Fibroblast of pulmonary artery (primary cell): ENCODE results near the gene TTBK1.

Experiments used
- DNase-seq: peaks from one replicate; pipeline ENCODE4 v3.0.0-alpha.2; 2010; ENCODE audit warnings: low read depth
- H3K4me3 ChIP-seq: replicated peaks from 2 replicates; pipeline ENCODE4 v1.5.1; 2011; ENCODE audit warnings: low read depth, mild to moderate bottlenecking, control low read depth, low read length, moderate library complexity
- TF ChIP-seq, protein P1 (sequence below): IDR thresholded peaks from 2 replicates; pipeline ENCODE4 v1.5.1; 2011; ENCODE audit warnings: mild to moderate bottlenecking, control low read depth, low read length, inconsistent platforms; ENCODE audit errors: missing control alignments

TTBK1 gene

DNA sequence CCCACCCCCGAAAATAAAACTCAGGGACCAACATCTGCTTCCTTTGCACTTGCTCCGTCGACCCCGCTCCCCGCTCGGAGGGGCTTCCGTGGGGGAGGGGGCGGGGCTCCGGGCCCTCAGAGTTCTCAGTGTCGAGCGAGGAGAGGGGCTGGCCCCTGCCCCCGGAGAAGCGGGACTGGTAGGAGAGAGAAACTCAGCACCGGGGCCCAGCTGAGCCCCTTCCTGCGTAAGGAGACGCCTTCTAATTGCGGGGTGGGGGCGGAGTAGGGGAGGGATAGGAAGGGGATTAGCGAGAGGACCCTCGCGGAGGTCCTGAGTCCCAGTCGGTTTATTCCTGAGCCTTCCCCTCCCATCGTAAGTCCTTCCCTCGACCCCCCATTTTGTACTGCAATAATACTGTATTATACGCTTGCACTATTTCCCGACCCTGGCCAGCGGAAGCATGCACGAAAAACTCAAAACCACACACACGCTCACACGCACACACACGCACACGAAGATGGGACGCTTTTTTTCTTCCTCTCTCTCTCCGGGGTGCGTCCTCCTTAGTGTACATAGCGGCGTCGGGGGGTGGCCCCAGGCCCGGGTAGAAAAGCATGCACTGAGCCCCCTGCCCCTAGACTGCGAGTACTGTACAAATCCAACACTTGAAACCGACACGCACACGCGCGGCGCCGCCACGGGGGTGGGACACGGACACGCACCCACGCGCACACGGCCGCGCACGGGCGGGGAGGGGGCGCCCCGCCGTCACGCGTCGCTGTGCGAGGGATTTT, 32.7 kb downstream of the TTBK1 start:
- DNase-seq = no peak
- H3K4me3 ChIP-seq = no peak overlapping the region
- TF ChIP-seq, protein P1, sequence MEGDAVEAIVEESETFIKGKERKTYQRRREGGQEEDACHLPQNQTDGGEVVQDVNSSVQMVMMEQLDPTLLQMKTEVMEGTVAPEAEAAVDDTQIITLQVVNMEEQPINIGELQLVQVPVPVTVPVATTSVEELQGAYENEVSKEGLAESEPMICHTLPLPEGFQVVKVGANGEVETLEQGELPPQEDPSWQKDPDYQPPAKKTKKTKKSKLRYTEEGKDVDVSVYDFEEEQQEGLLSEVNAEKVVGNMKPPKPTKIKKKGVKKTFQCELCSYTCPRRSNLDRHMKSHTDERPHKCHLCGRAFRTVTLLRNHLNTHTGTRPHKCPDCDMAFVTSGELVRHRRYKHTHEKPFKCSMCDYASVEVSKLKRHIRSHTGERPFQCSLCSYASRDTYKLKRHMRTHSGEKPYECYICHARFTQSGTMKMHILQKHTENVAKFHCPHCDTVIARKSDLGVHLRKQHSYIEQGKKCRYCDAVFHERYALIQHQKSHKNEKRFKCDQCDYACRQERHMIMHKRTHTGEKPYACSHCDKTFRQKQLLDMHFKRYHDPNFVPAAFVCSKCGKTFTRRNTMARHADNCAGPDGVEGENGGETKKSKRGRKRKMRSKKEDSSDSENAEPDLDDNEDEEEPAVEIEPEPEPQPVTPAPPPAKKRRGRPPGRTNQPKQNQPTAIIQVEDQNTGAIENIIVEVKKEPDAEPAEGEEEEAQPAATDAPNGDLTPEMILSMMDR = no peak

- TF ChIP-seq, protein P1 = no peak
- H3K4me3 ChIP-seq = no peak overlapping the region
These were observed 33.5 kb downstream of the TTBK1 start for GRCh38 chr6:43276577-43277305.

GRCh38 chr6:43277306-43277642, 34.0 kb downstream of the TTBK1 start:
- TF ChIP-seq, protein P1 = no peak
- H3K4me3 ChIP-seq = no peak overlapping the region
- DNase-seq = no peak

More at GRCh38 chr6:43276577-43277305, 33.5 kb downstream of the TTBK1 start:
- no peak for DNase-seq

DNA sequence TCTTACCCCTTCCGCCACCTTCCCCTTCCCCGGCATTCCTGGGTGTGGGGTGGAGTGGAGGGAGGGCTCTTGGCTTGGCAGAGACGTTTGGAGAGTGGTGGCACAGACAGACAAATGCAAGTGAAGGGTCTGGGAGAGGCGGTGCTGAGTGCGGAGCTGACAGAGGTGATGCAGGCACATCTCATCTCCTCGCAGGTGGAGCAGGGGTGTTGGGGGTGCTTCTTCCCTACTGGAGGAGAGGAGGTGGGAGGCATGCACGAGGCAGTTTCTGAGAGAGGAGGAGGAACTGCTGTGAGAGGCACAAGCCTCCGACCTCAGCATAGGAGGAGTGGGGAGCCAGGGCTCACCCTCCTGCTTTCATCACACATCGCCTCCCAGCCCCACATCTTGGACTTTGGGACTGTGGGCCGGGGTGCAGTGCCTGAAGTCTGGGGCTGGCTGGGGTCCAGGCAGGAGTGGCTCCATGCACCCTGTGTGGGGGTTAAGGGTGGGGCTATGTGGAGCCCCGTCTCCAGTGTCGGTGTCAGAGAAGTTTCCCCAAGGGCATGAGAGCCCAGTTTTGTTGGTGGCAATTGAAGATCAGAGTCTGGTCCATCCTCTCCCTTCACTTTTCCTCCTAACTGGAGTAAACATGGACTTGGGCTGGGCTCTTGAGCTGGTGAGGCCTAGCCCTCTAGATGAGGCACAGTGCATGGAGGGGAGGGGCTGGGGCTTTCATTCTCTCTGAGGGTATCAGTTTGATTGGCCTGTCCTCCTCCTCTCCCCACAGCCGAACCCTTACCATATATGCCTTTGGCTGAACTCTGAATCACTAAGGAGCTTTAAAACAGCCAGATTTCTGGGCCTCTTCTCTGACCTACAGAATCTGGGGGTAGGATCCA, 34.6 kb downstream of the TTBK1 start:
- no peak for DNase-seq
- TF ChIP-seq, protein P1 = no peak
- H3K4me3 ChIP-seq = no peak overlapping the region

DNA sequence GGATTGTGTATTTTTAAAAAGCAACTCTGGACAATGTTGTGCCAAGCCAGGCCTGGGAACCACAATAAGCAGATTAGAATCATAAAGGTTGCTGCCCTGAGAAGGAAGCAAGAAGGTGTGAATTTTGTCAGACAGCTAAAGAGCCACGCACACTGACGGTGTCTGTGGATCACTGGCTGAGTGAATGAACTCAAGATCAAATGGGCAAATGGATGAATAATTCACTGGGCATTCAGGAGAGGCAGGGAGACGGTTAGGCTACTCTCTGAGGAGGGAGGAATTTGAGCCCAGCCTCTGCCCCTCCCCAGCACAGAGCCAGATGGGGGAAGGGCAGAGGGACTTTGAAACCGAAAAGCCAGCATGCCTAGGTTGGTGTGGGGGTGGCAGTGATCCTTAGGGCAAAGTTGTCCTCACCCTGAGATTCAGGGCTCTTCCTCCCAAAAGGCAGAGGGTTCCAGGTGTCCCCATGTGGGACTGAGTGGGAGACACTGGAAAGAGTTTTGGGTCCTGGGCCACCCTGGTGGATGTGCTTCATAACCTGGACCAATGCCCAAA, 35.3 kb downstream of the TTBK1 start:
- H3K4me3 ChIP-seq = no peak overlapping the region
- DNase-seq = no peak
- TF ChIP-seq, protein P1 = no peak

- H3K4me3 ChIP-seq = no peak overlapping the region
These were observed 37.0 kb downstream of the TTBK1 start for GRCh38 chr6:43280234-43280633.

More at GRCh38 chr6:43280234-43280633, 37.0 kb downstream of the TTBK1 start:
- TF ChIP-seq, protein P1 = no peak
- DNase-seq = no peak
